ENCODE measurements around the gene LMCD1. TPM values are rescaled to one million over a fixed set of nuclear protein-coding genes. Genes with fewer than 3 reads are reported as not detected.

Gene LMCD1
- total RNA-seq, 5 donors from 2014 or later (not counting 1 experiment from before 2014, with no cell fraction given) = 0.61 to 1.5 (median 0.63) TPM

GRCh38 chr3:8506571-8507061 is 5.0 kb downstream of the LMCD1 start:
- POLR2A ChIA-PET = no interaction called here
- Histone ChIP-seq H3K27me3 (replicated peaks in 1 of 2; ENCODE audit: control insufficient read depth in 2 of 2, extremely low read depth in 1 of 2, insufficient read depth in 2 of 2, low read length in 1 of 2) (peaks cover 0 to 8% of the 10 kb centered on the region in 2 experiments), H3K27ac (ENCODE audit: low read length) (no peak overlapping the region), H3K4me3 (ENCODE audit: control insufficient read depth in 1 of 2, extremely low read depth in 1 of 2, low read length in 1 of 2) (no peak overlapping the region), H3K9me3 (no peaks in the 10 kb centered on the region), H3K36me3 (ENCODE audit: control insufficient read depth in 2 of 2, extremely low read depth in 1 of 2, insufficient read depth in 1 of 2, low read length in 1 of 2) (no peaks in the 10 kb centered on the region), H3K4me1 (ENCODE audit: control insufficient read depth in 1 of 2, extremely low read depth in 1 of 2, insufficient read depth in 2 of 2, low read length in 2 of 2) (peaks cover 2 to 6% of the 10 kb centered on the region in 2 experiments)
- Mint-ChIP-seq H3K27ac (no peak overlapping the region), H3K4me1 (peaks cover 3 to 16% (median 4%) of the 10 kb centered on the region in 3 donors), H3K27me3 (peaks cover 0 to 4% of the 10 kb centered on the region in 2 donors), H3K36me3 (no peaks in the 10 kb centered on the region), H3K9me3 (no peaks in the 10 kb centered on the region), H3K4me3 (no peak overlapping the region)
- DNase-seq (no peak), ATAC-seq (replicated peaks in 1 of 4) (no peak)
- CTCF ChIA-PET = no interaction called here
- WGBS (ENCODE audit: insufficient coverage) = 69% methylated on average over 3 of the region's 6 CpGs

GRCh38 chr3:8507496-8507895 is 5.9 kb downstream of the LMCD1 start:
- no peak for DNase-seq
- ChIA-PET CTCF (no interaction called here), POLR2A (no interaction called here)
- Histone ChIP-seq H3K27ac (ENCODE audit: low read length) (no peak overlapping the region), H3K4me3 (ENCODE audit: control insufficient read depth in 1 of 2, extremely low read depth in 1 of 2, low read length in 1 of 2) (no peak overlapping the region), H3K9me3 (no peaks in the 10 kb centered on the region), H3K4me1 (ENCODE audit: control insufficient read depth in 1 of 2, extremely low read depth in 1 of 2, insufficient read depth in 2 of 2, low read length in 2 of 2) (peaks cover 0 to 2% of the 10 kb centered on the region in 2 experiments), H3K27me3 (replicated peaks in 1 of 2; ENCODE audit: control insufficient read depth in 2 of 2, extremely low read depth in 1 of 2, insufficient read depth in 2 of 2, low read length in 1 of 2) (peaks cover 0 to 4% of the 10 kb centered on the region in 2 experiments), H3K36me3 (ENCODE audit: control insufficient read depth in 2 of 2, extremely low read depth in 1 of 2, insufficient read depth in 1 of 2, low read length in 1 of 2) (no peaks in the 10 kb centered on the region)
- H3K4me3 Mint-ChIP-seq = no peak overlapping the region
- H3K4me1 Mint-ChIP-seq = peaks cover 0 to 11% (median 0%) of the 10 kb centered on the region in 3 donors
- no peaks in the 10 kb centered on the region for H3K9me3 Mint-ChIP-seq
- no peak overlapping the region for H3K27ac Mint-ChIP-seq
- WGBS (ENCODE audit: insufficient coverage) = no CpG with 5 or more reads among the region's 3 CpGs
- no peak for ATAC-seq (replicated peaks in 1 of 4)
- H3K27me3 Mint-ChIP-seq = peaks cover 0 to 2% of the 10 kb centered on the region in 2 donors
- no peaks in the 10 kb centered on the region for H3K36me3 Mint-ChIP-seq

GRCh38 chr3:8509961-8510360 is 8.3 kb downstream of the LMCD1 start:
- H3K27me3 Mint-ChIP-seq = no peaks in the 10 kb centered on the region
- no peaks in the 10 kb centered on the region for H3K9me3 Mint-ChIP-seq
- ChIA-PET POLR2A (no interaction called here), CTCF (no interaction called here)
- Histone ChIP-seq H3K9me3 (no peaks in the 10 kb centered on the region), H3K4me1 (ENCODE audit: control insufficient read depth in 1 of 2, extremely low read depth in 1 of 2, insufficient read depth in 2 of 2, low read length in 2 of 2) (no peaks in the 10 kb centered on the region), H3K36me3 (ENCODE audit: control insufficient read depth in 2 of 2, extremely low read depth in 1 of 2, insufficient read depth in 1 of 2, low read length in 1 of 2) (no peaks in the 10 kb centered on the region), H3K27ac (ENCODE audit: low read length) (no peak overlapping the region), H3K4me3 (ENCODE audit: control insufficient read depth in 1 of 2, extremely low read depth in 1 of 2, low read length in 1 of 2) (no peak overlapping the region), H3K27me3 (replicated peaks in 1 of 2; ENCODE audit: control insufficient read depth in 2 of 2, extremely low read depth in 1 of 2, insufficient read depth in 2 of 2, low read length in 1 of 2) (no peaks in the 10 kb centered on the region)
- DNase-seq (no peak), ATAC-seq (replicated peaks in 1 of 4) (no peak)
- H3K4me3 Mint-ChIP-seq = no peak overlapping the region
- no peak overlapping the region for H3K27ac Mint-ChIP-seq
- H3K36me3 Mint-ChIP-seq = no peaks in the 10 kb centered on the region
- no peaks in the 10 kb centered on the region for H3K4me1 Mint-ChIP-seq
- no CpG with 5 or more reads among the region's 6 CpGs for WGBS (ENCODE audit: insufficient coverage)

- Histone ChIP-seq H3K27me3 (replicated peaks in 1 of 2; ENCODE audit: control insufficient read depth in 2 of 2, extremely low read depth in 1 of 2, insufficient read depth in 2 of 2, low read length in 1 of 2) (no peaks in the 10 kb centered on the region), H3K4me1 (ENCODE audit: control insufficient read depth in 1 of 2, extremely low read depth in 1 of 2, insufficient read depth in 2 of 2, low read length in 2 of 2) (no peaks in the 10 kb centered on the region), H3K4me3 (ENCODE audit: control insufficient read depth in 1 of 2, extremely low read depth in 1 of 2, low read length in 1 of 2) (no peak overlapping the region), H3K9me3 (no peaks in the 10 kb centered on the region), H3K27ac (ENCODE audit: low read length) (no peak overlapping the region), H3K36me3 (ENCODE audit: control insufficient read depth in 2 of 2, extremely low read depth in 1 of 2, insufficient read depth in 1 of 2, low read length in 1 of 2) (no peaks in the 10 kb centered on the region)
- Mint-ChIP-seq H3K27me3 (peaks cover 0 to 12% of the 10 kb centered on the region in 2 donors), H3K36me3 (no peaks in the 10 kb centered on the region), H3K4me3 (no peak overlapping the region), H3K4me1 (no peaks in the 10 kb centered on the region), H3K9me3 (no peaks in the 10 kb centered on the region), H3K27ac (no peak overlapping the region)
- DNase-seq (no peak), ATAC-seq (replicated peaks in 1 of 4) (no peak)
- POLR2A ChIA-PET = no interaction called here
- no CpG with 5 or more reads among the region's 1 CpG for WGBS (ENCODE audit: insufficient coverage)
- CTCF ChIA-PET = no interaction called here
Observed at GRCh38 chr3:8512234-8512633, 10.6 kb downstream of the LMCD1 start.

- POLR2A ChIA-PET = no interaction called here
- H3K9me3 Mint-ChIP-seq = peaks cover 0 to 2% (median 2%) of the 10 kb centered on the region in 3 donors
- H3K4me3 ChIP-seq (ENCODE audit: control insufficient read depth in 1 of 2, extremely low read depth in 1 of 2, low read length in 1 of 2) = no peak overlapping the region
- H3K4me1 Mint-ChIP-seq = no peaks in the 10 kb centered on the region
- H3K4me1 ChIP-seq (ENCODE audit: control insufficient read depth in 1 of 2, extremely low read depth in 1 of 2, insufficient read depth in 2 of 2, low read length in 2 of 2) = no peaks in the 10 kb centered on the region
- no peak overlapping the region for H3K27ac ChIP-seq (ENCODE audit: low read length)
- no peak overlapping the region for H3K27ac Mint-ChIP-seq
- CTCF ChIA-PET = interaction anchor here in 1 of 2 donors (0.5 kb wide), 1 partner anchor 8 kb away, joined by 4 read pairs; no protein-coding TSS in a partner anchor
- H3K36me3 Mint-ChIP-seq = no peaks in the 10 kb centered on the region
- H3K36me3 ChIP-seq (ENCODE audit: control insufficient read depth in 2 of 2, extremely low read depth in 1 of 2, insufficient read depth in 1 of 2, low read length in 1 of 2) = no peaks in the 10 kb centered on the region
- ATAC-seq (replicated peaks in 1 of 4) (no peak), DNase-seq (no peak)
- no peaks in the 10 kb centered on the region for H3K27me3 ChIP-seq (replicated peaks in 1 of 2; ENCODE audit: control insufficient read depth in 2 of 2, extremely low read depth in 1 of 2, insufficient read depth in 2 of 2, low read length in 1 of 2)
- WGBS (ENCODE audit: insufficient coverage) = 78% methylated on average over 4 of the region's 9 CpGs
- H3K9me3 ChIP-seq = no peaks in the 10 kb centered on the region
- no peak overlapping the region for H3K4me3 Mint-ChIP-seq
- H3K27me3 Mint-ChIP-seq = peaks cover 0 to 16% of the 10 kb centered on the region in 2 donors
Observed at GRCh38 chr3:8516047-8516661, 14.5 kb downstream of the LMCD1 start.

GRCh38 chr3:8516783-8517182 is 15.2 kb downstream of the LMCD1 start:
- Mint-ChIP-seq H3K9me3 (peaks cover 0 to 8% (median 2%) of the 10 kb centered on the region in 3 donors), H3K36me3 (no peaks in the 10 kb centered on the region), H3K4me3 (no peak overlapping the region), H3K27me3 (peaks cover 3 to 16% of the 10 kb centered on the region in 2 donors), H3K27ac (no peak overlapping the region), H3K4me1 (no peaks in the 10 kb centered on the region)
- ChIA-PET POLR2A (no interaction called here), CTCF (no interaction called here)
- H3K27me3 ChIP-seq (replicated peaks in 1 of 2; ENCODE audit: control insufficient read depth in 2 of 2, extremely low read depth in 1 of 2, insufficient read depth in 2 of 2, low read length in 1 of 2) = no peaks in the 10 kb centered on the region
- H3K36me3 ChIP-seq (ENCODE audit: control insufficient read depth in 2 of 2, extremely low read depth in 1 of 2, insufficient read depth in 1 of 2, low read length in 1 of 2) = no peaks in the 10 kb centered on the region
- H3K9me3 ChIP-seq = no peaks in the 10 kb centered on the region
- DNase-seq (no peak), ATAC-seq (replicated peaks in 1 of 4) (no peak)
- H3K4me1 ChIP-seq (ENCODE audit: control insufficient read depth in 1 of 2, extremely low read depth in 1 of 2, insufficient read depth in 2 of 2, low read length in 2 of 2) = no peaks in the 10 kb centered on the region
- no CpG with 5 or more reads among the region's 2 CpGs for WGBS (ENCODE audit: insufficient coverage)
- H3K27ac ChIP-seq (ENCODE audit: low read length) = no peak overlapping the region
- H3K4me3 ChIP-seq (ENCODE audit: control insufficient read depth in 1 of 2, extremely low read depth in 1 of 2, low read length in 1 of 2) = no peak overlapping the region
